HEK293 (cell line): ENCODE data around the gene CMTM1.

ENCODE experiments used
- CTCF ChIA-PET: fragments of 350-600 bp; formaldehyde crosslinking; extraction: SDS; loops from one replicate; lab custom pipeline; 2021; ENCODE audit warnings: antibody characterized with exemption; lab: Yijun Ruan, JAX
- POLR2A ChIA-PET: fragments of 300-600 bp; formaldehyde crosslinking; extraction: SDS; loops from one replicate; lab custom pipeline; 2020; ENCODE audit warnings: antibody characterized with exemption, inconsistent platforms; lab: Yijun Ruan, JAX
- H3K27ac ChIP-seq: fragments of 200-500 bp; sonication (Bioruptor generic); 2 replicates; pipeline ENCODE4 v1.5.1; 2014; ENCODE audit warnings: low read depth, low read length, control low read depth, inconsistent platforms; ENCODE audit errors: extremely low read depth
- H3K36me3 ChIP-seq, 2 experiments: fragments of 200-500 bp in 1 of 2; sonication (Bioruptor generic) in 1 of 2; 1 replicate in 1 of 2; 2 replicates in 1 of 2; pipeline ENCODE4 v1.5.1; 2014 to 2017; ENCODE audit warnings: inconsistent platforms in 2 of 2, low read length in 2 of 2; ENCODE audit not compliant: control insufficient read depth in 2 of 2, insufficient read depth in 1 of 2
- H3K4me1 ChIP-seq: fragments of 200-500 bp; sonication (Bioruptor generic); 2 replicates; pipeline ENCODE4 v1.5.1; 2014; ENCODE audit warnings: mild to moderate bottlenecking, low read length, inconsistent platforms; ENCODE audit not compliant: control insufficient read depth, insufficient read depth
- H3K4me3 ChIP-seq: 2 replicates; pipeline ENCODE4 v1.5.1; 2011; ENCODE audit warnings: low read depth, mild to moderate bottlenecking, control low read depth, low read length, moderate library complexity
- H3K9me3 ChIP-seq: fragments of 200-500 bp; sonication (Bioruptor generic); 2 replicates; pipeline ENCODE4 v1.5.1; 2014; ENCODE audit warnings: low read depth, low read length, inconsistent platforms; ENCODE audit not compliant: control insufficient read depth, insufficient read depth
- KLF1 ChIP-seq: fragments of 450-650 bp; formaldehyde crosslinking; IDR thresholded peaks from 2 replicates; pipeline ENCODE4 v1.5.1; 2016; ENCODE audit warnings: missing biosample characterization, missing genetic modification characterization
- PATZ1 ChIP-seq: fragments of 450-650 bp; formaldehyde crosslinking; IDR thresholded peaks from 2 replicates; pipeline ENCODE4 v1.5.1; 2016; ENCODE audit warnings: missing biosample characterization, missing genetic modification characterization
- ZBTB20 ChIP-seq: fragments of 450-650 bp; formaldehyde crosslinking; IDR thresholded peaks from 2 replicates; pipeline ENCODE4 v1.5.1; 2016; ENCODE audit warnings: missing biosample characterization, missing genetic modification characterization
- ZFP69B ChIP-seq: fragments of 450-650 bp; formaldehyde crosslinking; IDR thresholded peaks from 2 replicates; pipeline ENCODE4 v1.5.1; 2016; ENCODE audit warnings: missing biosample characterization, missing genetic modification characterization
- ZNF155 ChIP-seq: fragments of 450-650 bp; formaldehyde crosslinking; IDR thresholded peaks from 2 replicates; pipeline ENCODE4 v1.5.1; 2016; ENCODE audit warnings: missing biosample characterization, missing genetic modification characterization
- ZNF280C ChIP-seq: fragments of 450-650 bp; formaldehyde crosslinking; IDR thresholded peaks from 2 replicates; pipeline ENCODE4 v1.5.1; 2016; ENCODE audit warnings: missing biosample characterization, missing genetic modification characterization
- ZNF311 ChIP-seq: fragments of 450-650 bp; formaldehyde crosslinking; IDR thresholded peaks from 2 replicates; pipeline ENCODE4 v1.5.1; 2017; ENCODE audit warnings: missing biosample characterization, missing genetic modification characterization, borderline replicate concordance
- ZNF350 ChIP-seq: fragments of 450-650 bp; formaldehyde crosslinking; IDR thresholded peaks from 2 replicates; pipeline ENCODE4 v1.5.0; 2017; ENCODE audit warnings: missing biosample characterization, mild to moderate bottlenecking, missing genetic modification characterization
- ZNF366 ChIP-seq: fragments of 450-650 bp; formaldehyde crosslinking; conservative IDR thresholded peaks from 2 replicates; pipeline ENCODE4 v1.5.1; 2016; ENCODE audit warnings: missing biosample characterization, missing genetic modification characterization
- ZNF433 ChIP-seq: fragments of 450-650 bp; formaldehyde crosslinking; IDR thresholded peaks from 2 replicates; pipeline ENCODE4 v1.5.1; 2016; ENCODE audit warnings: missing biosample characterization, missing genetic modification characterization, low read depth
- ZNF629 ChIP-seq: fragments of 450-650 bp; formaldehyde crosslinking; IDR thresholded peaks from 2 replicates; pipeline ENCODE4 v1.5.1; 2017; ENCODE audit warnings: missing biosample characterization, missing genetic modification characterization
- ZNF660 ChIP-seq: fragments of 450-650 bp; IDR thresholded peaks from 2 replicates; pipeline ENCODE4 v1.5.1; 2018; ENCODE audit warnings: missing biosample characterization, mild to moderate bottlenecking, missing genetic modification characterization
- ZNF664 ChIP-seq: fragments of 450-650 bp; formaldehyde crosslinking; IDR thresholded peaks from 2 replicates; pipeline ENCODE4 v1.5.1; 2016; ENCODE audit warnings: missing biosample characterization, missing genetic modification characterization
- ZSCAN23 ChIP-seq: fragments of 450-650 bp; formaldehyde crosslinking; IDR thresholded peaks from 2 replicates; pipeline ENCODE4 v1.5.1; 2016; ENCODE audit warnings: missing biosample characterization, missing genetic modification characterization
- ZSCAN5A ChIP-seq: fragments of 450-650 bp; formaldehyde crosslinking; IDR thresholded peaks from 2 replicates; pipeline ENCODE4 v1.5.1; 2016; ENCODE audit warnings: missing biosample characterization, missing genetic modification characterization
- TF ChIP-seq, protein P1 (sequence below): fragments of 450-650 bp; IDR thresholded peaks from 2 replicates; pipeline ENCODE4 v1.5.1; 2018; ENCODE audit warnings: missing biosample characterization, mild to moderate bottlenecking, missing genetic modification characterization
- TF ChIP-seq, protein P2 (sequence below): fragments of 450-650 bp; formaldehyde crosslinking; IDR thresholded peaks from 2 replicates; pipeline ENCODE4 v1.5.1; 2016; ENCODE audit warnings: missing biosample characterization, missing genetic modification characterization
- TF ChIP-seq, protein P3 (sequence below): fragments of 450-650 bp; formaldehyde crosslinking; IDR thresholded peaks from 2 replicates; pipeline ENCODE4 v1.5.1; 2017; ENCODE audit warnings: missing biosample characterization, missing genetic modification characterization
- TF ChIP-seq, protein P4 (sequence below): fragments of 450-650 bp; formaldehyde crosslinking; IDR thresholded peaks from 2 replicates; pipeline ENCODE4 v1.5.1; 2016; ENCODE audit warnings: missing biosample characterization, missing genetic modification characterization
- TF ChIP-seq, protein P5 (sequence below): fragments of 450-650 bp; formaldehyde crosslinking; IDR thresholded peaks from 2 replicates; pipeline ENCODE4 v1.5.1; 2016; ENCODE audit warnings: missing biosample characterization, missing genetic modification characterization

Gene CMTM1

GRCh38 chr16:66529475-66529874 lies 36.8 kb upstream of the CMTM1 start:
- H3K27ac ChIP-seq: no peak overlapping the region
- CTCF ChIA-PET: no interaction called here
- H3K4me3 ChIP-seq: no peak overlapping the region
- peaks cover 0 to 72% of the 10 kb centered on the region in 2 experiments; a peak in 2 of 3 replicates for H3K36me3 ChIP-seq
- TF ChIP-seq ZSCAN5A (tag by site-specific recombination) (no peak), ZNF311 (tag by site-specific recombination) (no peak), ZNF433 (tag by site-specific recombination) (no peak), ZNF660 (tag by site-specific recombination) (no peak), ZSCAN23 (no peak), ZNF155 (tag by site-specific recombination) (no peak), PATZ1 (tag by site-specific recombination) (no peak), ZNF280C (tag by site-specific recombination) (no peak), ZNF366 (no peak), ZBTB20 (tag by site-specific recombination) (no peak), ZNF350 (tag by site-specific recombination) (no peak), KLF1 (tag by site-specific recombination) (no peak), ZNF629 (tag by site-specific recombination) (no peak), ZNF664 (tag by site-specific recombination) (no peak), ZFP69B (tag by site-specific recombination) (no peak)
- TF ChIP-seq, protein P1, sequence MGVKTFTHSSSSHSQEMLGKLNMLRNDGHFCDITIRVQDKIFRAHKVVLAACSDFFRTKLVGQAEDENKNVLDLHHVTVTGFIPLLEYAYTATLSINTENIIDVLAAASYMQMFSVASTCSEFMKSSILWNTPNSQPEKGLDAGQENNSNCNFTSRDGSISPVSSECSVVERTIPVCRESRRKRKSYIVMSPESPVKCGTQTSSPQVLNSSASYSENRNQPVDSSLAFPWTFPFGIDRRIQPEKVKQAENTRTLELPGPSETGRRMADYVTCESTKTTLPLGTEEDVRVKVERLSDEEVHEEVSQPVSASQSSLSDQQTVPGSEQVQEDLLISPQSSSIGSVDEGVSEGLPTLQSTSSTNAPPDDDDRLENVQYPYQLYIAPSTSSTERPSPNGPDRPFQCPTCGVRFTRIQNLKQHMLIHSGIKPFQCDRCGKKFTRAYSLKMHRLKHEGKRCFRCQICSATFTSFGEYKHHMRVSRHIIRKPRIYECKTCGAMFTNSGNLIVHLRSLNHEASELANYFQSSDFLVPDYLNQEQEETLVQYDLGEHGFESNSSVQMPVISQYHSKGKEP (tag by site-specific recombination): no peak
- TF ChIP-seq, protein P2, sequence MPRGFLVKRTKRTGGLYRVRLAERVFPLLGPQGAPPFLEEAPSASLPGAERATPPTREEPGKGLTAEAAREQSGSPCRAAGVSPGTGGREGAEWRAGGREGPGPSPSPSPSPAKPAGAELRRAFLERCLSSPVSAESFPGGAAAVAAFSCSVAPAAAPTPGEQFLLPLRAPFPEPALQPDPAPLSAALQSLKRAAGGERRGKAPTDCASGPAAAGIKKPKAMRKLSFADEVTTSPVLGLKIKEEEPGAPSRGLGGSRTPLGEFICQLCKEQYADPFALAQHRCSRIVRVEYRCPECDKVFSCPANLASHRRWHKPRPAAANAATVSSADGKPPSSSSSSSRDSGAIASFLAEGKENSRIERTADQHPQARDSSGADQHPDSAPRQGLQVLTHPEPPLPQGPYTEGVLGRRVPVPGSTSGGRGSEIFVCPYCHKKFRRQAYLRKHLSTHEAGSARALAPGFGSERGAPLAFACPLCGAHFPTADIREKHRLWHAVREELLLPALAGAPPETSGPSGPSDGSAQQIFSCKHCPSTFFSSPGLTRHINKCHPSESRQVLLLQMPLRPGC (tag by site-specific recombination): no peak
- TF ChIP-seq, protein P3, sequence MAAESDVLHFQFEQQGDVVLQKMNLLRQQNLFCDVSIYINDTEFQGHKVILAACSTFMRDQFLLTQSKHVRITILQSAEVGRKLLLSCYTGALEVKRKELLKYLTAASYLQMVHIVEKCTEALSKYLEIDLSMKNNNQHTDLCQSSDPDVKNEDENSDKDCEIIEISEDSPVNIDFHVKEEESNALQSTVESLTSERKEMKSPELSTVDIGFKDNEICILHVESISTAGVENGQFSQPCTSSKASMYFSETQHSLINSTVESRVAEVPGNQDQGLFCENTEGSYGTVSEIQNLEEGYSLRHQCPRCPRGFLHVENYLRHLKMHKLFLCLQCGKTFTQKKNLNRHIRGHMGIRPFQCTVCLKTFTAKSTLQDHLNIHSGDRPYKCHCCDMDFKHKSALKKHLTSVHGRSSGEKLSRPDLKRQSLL (tag by site-specific recombination): no peak
- TF ChIP-seq, protein P4, sequence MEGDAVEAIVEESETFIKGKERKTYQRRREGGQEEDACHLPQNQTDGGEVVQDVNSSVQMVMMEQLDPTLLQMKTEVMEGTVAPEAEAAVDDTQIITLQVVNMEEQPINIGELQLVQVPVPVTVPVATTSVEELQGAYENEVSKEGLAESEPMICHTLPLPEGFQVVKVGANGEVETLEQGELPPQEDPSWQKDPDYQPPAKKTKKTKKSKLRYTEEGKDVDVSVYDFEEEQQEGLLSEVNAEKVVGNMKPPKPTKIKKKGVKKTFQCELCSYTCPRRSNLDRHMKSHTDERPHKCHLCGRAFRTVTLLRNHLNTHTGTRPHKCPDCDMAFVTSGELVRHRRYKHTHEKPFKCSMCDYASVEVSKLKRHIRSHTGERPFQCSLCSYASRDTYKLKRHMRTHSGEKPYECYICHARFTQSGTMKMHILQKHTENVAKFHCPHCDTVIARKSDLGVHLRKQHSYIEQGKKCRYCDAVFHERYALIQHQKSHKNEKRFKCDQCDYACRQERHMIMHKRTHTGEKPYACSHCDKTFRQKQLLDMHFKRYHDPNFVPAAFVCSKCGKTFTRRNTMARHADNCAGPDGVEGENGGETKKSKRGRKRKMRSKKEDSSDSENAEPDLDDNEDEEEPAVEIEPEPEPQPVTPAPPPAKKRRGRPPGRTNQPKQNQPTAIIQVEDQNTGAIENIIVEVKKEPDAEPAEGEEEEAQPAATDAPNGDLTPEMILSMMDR (tag by site-specific recombination): no peak
- TF ChIP-seq, protein P5, sequence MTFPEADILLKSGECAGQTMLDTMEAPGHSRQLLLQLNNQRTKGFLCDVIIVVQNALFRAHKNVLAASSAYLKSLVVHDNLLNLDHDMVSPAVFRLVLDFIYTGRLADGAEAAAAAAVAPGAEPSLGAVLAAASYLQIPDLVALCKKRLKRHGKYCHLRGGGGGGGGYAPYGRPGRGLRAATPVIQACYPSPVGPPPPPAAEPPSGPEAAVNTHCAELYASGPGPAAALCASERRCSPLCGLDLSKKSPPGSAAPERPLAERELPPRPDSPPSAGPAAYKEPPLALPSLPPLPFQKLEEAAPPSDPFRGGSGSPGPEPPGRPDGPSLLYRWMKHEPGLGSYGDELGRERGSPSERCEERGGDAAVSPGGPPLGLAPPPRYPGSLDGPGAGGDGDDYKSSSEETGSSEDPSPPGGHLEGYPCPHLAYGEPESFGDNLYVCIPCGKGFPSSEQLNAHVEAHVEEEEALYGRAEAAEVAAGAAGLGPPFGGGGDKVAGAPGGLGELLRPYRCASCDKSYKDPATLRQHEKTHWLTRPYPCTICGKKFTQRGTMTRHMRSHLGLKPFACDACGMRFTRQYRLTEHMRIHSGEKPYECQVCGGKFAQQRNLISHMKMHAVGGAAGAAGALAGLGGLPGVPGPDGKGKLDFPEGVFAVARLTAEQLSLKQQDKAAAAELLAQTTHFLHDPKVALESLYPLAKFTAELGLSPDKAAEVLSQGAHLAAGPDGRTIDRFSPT (tag by site-specific recombination): no peak
- no peaks in the 10 kb centered on the region for H3K9me3 ChIP-seq
- POLR2A ChIA-PET: no interaction called here
- no peaks in the 10 kb centered on the region for H3K4me1 ChIP-seq
